HG03066 (cell line): Measurements from ENCODE around the gene HRG.
"Not testable (repeated sequence)": the region's sequence is repeated elsewhere in the genome, so short reads cannot be mapped to it uniquely, and the experiment has no call there.

Experiments used
- ATAC-seq: cut with Tn5 transposase; IDR thresholded peaks from one replicate; pipeline ENCODE4 v1.9.1; 2021; ENCODE audit warnings: low read depth; ENCODE audit not compliant: unreplicated experiment

HRG gene

DNA sequence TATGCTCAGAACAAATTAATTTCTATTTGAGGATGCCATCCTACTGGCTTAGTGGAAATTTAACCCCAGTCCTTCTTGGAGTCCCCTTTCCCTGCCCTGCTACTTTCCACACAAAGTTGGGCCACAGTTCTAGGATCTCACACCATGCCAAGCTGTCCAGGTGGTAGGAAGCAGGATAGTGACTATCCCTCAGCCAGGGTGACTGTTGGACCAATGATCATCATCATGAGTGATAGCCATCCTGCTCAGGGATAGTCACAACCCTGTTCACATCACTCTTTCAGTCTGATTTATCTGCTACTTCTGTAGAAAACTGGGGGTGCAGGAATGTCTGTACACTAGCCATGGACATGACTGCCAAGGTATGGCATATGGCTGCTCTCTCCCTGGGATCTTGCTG lies 12.8 kb downstream of the HRG start:
- no peak for ATAC-seq

DNA sequence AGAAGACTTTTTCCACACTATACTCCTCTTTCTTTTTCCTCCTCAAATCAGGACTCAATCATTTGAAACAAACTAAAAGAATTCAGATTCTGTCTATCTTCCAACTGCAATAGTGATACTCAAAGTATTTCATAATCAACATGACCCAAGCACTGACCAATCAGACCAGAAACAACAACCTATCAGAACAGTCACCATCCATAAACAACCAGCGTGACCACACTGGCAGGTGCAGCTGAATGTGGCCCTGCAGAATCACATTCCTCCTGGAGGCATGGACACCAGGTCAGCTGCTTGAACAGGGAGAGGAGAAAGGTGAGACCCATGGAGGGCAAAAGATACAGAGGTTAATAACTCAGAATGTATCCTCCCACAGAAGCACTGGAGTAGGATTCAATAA lies 13.3 kb downstream of the HRG start:
- no peak for ATAC-seq

DNA sequence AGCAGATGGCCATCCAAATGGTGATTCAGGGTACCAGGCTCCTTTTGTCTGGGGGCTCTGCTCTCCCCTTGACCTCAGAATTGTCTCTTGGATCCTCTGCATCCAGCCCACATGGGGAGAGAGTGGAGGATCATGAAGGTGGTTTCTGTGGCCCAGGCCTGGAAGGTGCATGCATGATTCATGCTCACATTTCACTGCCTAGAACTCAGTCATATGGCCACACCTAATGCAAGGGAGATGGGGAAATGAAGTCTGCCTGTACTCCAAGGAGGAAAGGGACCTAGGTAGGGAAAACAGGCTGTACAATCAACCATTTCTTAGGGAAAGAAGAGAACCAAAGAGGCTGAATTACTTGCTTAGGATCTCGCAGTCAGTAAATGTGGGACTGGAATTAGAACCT lies 15.1 kb downstream of the HRG start:
- ATAC-seq = no peak

DNA sequence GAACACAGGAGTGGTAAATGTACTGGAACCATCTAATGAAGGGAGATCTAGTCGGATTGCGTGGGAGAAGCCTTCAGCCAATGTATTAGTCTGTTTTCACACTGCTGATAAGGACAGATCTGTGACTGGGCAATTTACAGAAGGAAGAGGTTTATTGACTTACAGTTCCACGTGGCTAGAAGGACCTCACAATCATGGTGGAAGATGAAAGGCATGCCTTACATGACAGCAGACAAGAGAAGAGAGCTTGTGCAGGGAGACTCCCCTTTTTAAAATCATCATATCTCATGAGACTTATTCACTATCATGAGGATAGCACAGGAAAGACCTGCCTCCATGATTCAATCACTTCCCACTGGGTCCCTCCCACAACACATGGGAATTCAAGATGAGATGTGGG lies 17.0 kb downstream of the HRG start:
- no peak for ATAC-seq

DNA sequence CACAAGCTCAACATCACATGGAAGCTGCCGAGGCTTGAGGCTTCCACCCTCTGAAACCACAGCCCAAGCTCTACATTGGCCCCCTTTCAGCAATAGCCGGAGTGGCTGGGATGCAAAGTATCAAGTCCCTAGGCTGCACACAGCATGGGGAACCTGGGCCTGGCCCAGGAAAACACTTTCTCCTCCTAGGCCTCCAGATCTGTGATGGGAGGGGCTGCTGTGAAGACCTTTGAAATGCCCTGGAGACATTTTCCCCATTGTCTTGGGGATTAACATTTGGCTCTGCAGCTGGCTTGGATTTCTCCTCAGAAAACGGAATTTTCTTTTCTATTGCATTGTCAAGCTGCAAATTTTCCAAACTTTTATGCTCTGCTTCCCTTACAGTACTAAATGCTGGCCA lies 18.2 kb downstream of the HRG start:
- ATAC-seq = no peak

DNA sequence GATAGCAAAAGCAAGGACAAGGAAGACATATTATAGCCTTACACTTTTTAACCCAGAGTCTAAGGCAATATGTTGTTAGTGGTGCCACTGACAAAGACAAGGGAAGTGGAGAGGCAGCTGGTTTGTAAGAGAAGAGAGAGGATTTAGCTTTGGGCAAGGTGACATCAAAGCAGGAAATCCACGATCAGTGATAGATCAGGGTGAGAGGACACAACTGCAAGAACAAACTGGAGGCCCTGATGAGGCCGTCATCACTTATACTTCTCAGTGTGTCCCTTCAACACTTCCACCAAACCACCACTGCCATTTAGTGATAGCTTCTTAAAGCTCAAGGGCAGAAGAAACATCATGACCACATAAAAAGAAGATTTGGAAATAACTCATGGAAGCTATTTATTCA lies 20.7 kb downstream of the HRG start:
- ATAC-seq = not testable (repeated sequence)

DNA sequence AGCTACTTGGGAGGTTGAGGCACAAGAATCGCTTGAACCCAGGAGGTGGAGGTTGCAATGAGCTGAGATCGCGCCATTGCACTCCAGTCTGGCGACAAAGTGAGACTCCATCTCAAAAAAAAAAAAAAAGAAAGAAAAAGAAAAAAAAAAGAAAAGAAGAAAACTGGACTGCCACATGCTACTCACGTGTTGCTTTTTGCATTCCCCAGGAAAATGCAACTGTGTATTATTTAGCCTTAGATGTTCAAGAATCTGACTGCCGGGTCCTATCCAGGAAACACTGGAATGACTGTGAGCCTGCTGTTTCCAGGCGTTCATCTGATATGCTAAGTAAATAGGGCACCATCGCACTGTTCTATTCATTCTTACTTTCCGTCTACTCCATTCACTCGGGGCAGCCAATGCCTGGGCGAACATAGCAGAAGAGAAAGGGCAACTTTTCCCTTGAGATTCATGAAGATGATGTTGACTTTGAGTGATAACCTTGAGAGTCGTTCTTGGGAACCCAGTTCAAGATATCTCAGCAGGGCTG lies 21.4 kb downstream of the HRG start:
- no peak for ATAC-seq

DNA sequence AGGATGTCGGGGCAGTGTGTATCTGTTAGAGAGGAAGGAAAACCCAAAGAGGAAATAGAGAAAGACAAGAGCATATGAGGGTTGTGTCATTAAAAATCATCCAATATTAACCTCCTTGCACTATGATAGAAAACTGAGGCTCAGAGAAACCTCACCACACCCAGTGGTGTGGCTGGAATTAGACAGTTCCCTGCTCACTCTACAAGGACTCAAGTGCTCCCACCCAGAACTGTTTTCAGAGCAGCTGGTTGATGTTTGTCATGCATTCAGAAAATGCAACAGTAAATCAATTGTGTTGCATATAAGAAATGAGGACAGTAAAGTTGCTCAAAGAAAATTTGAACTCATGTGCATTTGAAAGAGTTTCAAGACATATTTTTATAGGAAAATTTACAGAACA lies 24.5 kb downstream of the HRG start:
- ATAC-seq = not testable (repeated sequence)

DNA sequence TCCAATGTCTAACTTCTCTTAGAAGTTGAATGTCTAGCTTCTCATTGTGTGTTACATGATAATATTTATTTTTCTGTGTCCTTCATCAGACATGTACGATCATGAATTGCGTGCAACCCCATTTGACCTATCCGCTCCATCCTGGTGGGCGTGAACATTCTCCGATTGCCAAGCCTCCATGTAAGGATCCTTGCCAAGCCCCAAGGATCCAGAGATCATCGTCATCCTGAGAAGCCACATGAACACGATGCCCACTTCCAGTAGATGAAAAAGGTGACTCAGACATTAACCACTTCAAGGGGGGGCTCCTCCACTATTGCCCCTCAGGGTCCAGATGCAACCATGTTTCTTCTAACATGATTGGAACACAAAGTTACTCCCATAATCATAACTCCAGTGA lies 25.9 kb downstream of the HRG start:
- no peak for ATAC-seq

- no peak for ATAC-seq
These were observed 28.0 kb downstream of the HRG start for GRCh38 chr3:186693843-186694242.

DNA sequence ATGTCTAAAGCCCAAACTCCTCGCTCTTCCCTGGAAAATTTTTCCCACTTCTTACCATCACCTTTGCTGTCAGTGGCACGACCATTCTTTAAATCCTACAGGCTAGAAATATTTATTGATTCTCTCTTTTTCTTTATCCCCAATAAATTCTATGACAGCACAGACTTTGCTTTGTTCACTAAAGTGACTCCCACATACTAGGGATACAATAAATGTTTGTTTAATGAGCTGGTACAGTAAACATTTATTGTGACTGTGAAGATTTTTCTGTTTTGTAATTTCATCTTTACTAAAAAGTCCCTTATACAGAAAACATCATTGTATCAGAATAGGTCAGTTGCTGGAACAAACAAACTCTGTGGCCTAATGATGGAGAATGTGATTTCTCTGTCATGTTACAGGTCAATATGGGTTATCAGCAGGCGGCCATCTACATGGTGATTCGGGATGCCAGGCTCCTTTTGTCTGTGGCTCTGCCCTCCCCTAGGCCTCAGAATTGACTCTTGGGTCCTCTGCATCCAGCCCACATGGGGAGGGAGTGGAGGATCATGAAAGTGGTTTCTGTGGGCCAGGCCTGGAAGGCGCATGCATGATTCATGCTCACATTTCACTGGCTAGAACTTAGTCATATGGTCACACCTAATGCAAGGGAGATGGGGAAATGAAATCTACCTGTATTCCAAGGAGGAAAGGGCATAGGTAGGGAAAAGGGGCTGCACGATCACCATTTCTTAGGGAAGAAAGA lies 28.6 kb downstream of the HRG start:
- no peak for ATAC-seq

- no peak for ATAC-seq
These were observed 30.7 kb downstream of the HRG start for GRCh38 chr3:186696522-186696921.

DNA sequence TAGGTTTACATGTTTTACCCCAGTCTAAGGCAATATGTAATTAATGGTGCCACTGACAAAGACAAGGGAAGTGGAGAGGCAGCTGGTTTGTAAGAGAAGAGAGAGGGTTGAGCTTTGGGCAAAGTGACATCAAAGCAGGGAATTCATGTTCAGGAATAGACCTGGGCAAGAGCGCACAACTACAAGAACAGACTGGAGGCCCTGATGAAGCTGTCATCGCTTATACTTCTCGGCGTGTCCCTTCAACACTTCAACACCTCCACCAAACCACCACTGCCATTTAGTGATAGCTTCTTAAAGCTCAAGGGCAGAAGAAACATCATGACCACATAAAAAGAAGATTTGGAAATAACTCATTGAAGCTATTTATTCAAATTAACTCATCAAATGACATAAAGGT lies 31.7 kb downstream of the HRG start:
- ATAC-seq = no peak

DNA sequence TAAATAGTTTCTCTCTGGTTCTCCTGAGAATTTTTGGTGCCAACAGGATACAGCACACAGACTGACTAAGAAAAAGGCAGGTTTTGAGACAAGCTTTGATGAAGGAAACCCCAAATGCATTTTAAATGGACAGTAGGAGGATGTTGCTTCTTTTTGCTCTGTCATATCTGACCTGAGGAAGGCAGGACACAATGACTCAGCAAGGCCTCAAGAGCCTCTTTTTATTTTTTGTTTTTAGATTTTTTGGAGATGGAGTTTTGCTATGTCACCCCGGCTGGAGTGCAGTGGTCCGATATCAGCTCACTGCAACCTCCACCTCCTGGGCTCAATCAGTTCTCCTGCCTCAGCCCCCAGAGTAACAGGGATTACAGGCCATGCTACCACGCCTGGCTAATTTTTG lies 34.5 kb downstream of the HRG start:
- ATAC-seq = no peak

DNA sequence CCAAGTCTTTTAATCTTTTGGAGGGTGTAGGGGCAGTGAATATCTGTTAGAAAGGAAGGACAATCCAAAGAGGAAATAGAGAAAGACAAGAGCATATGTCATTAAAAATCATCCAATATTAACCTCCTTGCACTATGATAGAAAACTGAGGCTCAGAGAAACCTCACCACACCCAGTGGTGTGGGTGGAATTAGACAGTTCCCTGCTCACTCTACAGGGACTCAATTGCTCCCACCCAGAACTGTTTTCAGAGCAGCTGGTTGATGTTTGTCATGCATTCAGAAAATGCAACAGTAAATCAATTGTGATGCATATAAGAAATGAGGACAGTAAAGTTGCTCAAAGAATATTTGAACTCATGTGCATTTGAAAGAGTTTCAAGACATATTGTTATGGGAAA lies 36.6 kb downstream of the HRG start:
- not testable (repeated sequence) for ATAC-seq

GRCh38 chr3:186705882-186706780 lies 40.3 kb downstream of the HRG start:
- no peak for ATAC-seq

GRCh38 chr3:186708983-186709679 lies 43.3 kb downstream of the HRG start:
- ATAC-seq = no peak

DNA sequence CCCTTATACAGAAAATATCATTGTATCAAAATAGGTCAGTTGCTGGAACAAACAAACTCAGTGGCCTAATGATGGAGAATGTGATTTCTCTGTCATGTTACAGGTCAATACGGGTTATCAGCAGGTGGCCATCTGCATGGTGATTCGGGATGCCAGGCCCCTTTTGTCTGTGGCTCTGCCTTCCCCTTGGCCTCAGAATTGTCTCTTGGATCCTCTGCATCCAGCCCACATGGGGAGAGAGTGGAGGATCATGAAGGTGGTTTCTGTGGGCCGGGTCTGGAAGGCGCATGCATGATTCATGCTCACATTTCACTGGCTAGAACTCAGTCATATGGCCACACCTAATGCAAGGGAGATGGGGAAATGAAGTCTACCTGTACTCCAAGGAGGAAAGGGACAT lies 44.9 kb downstream of the HRG start:
- not testable (repeated sequence) for ATAC-seq

DNA sequence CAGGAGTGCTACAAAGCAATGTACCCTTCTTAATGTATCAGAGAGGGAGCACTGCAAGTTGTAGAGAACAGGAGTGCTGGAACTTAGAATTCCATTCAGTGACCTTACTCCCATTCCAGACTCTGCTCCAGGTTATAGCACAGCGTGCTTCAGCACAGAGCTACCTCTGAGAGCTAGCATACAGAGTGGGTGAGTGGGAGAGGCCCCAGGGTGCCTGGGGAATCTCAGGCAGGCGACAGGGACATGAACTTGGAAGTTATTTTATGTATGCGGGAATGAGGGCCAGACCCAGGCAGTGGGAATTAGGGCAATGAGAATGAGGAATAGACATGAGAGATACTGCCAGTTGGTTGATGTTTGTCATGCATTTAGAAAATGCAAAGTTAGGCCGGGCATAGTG lies 47.7 kb downstream of the HRG start:
- ATAC-seq = no peak

DNA sequence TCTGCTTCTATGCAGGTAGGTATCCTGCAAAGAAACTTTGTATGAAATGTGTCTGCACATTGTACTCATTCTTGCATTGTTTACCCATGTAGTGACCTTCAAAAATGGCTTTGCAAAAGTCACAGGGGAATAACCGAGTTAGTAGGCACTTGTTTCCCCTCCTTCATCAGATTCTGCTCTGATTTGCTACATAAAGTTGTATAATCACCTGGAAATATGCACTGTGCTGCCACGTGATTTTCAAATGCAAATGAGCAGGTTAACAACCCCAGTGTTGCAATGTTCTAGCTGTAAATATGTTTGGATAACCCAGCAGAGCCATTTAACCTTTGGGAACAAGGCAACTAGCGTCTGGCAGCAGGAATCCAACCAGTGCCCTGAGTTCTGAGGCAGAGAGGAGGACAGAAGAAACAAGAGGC lies 51.2 kb downstream of the HRG start, which contains the start of gene KNG1:
TSS of gene KNG1 (plus strand) at position 321 of the 419 bp plus-strand sequence. CDS start 184 bp downstream, outside the sequence.
- ATAC-seq = no peak
